Panc1 (cell line): Measurements from ENCODE around the gene RALGPS1.

Experiments used
- CTCF ChIP-seq: fragments of 450-650 bp; IDR thresholded peaks from 2 replicates; pipeline ENCODE4 v1.5.1; 2017; ENCODE audit warnings: mild to moderate bottlenecking
- POLR2AphosphoS5 ChIP-seq: IDR thresholded peaks from 2 replicates; pipeline ENCODE4 v1.6.1; 2012; ENCODE audit warnings: mild to moderate bottlenecking, low read depth, low read length, moderate library complexity

- no peak for TF ChIP-seq POLR2AphosphoS5
- no peak for TF ChIP-seq CTCF
Observed at GRCh38 chr9:127036437-127036836, 121.9 kb downstream of the RALGPS1 start.
